ENCODE data around the gene CDC123.

The CDC123 gene, protein sequence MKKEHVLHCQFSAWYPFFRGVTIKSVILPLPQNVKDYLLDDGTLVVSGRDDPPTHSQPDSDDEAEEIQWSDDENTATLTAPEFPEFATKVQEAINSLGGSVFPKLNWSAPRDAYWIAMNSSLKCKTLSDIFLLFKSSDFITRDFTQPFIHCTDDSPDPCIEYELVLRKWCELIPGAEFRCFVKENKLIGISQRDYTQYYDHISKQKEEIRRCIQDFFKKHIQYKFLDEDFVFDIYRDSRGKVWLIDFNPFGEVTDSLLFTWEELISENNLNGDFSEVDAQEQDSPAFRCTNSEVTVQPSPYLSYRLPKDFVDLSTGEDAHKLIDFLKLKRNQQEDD

DNA sequence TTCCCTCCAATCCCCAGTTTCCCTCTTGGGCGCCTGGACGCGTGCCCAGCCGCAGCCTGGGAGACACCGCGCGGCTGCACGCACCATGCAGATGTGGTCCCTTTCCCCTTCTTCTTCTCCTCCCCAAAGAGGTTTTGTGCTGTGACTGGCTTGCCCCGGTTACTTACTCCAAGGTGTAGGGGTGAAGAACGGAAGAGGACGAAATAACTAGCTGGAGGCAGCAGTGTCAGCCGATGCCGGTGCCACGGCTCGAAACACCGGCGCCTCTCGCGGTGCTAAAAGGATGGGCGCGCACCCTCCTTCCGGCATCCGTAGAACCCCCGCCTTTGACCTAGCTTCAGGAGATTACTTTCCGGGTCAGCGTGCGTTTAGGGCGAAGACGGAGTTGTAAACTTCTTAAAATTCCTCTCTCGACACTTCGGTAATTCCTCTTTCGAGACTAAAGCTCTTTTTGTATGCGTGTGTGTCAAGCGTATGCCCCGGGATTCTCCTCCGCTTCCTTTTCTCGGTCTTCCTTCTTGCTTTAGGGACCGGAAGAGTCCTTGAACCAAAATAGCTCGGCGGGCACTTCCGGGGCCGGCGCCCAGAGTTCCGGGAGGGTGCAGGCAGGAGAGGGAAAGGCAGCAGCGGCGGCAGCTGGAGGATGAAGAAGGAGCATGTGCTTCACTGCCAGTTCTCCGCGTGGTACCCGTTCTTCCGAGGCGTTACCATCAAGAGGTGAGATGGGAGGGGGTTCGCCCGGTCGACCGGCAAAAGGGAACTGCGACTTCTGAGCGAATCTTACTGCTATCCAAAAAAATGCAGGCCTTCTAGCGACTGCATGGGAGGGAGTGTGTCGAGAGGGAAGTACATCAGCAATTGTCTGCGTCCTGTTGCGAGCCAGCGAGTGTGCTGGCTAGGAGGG lies at the start of gene CDC123, which contains the start of gene NUDT5:
Gene CDC123 (plus strand): TSS at position 586 of the 904 bp plus-strand sequence. CDS start 58 bp downstream, at position 644.
Gene NUDT5 (minus strand): TSS at position 289 of the 904 bp plus-strand sequence. CDS start 9,600 bp downstream, outside the sequence.
- DNase-seq (ENCODE audit: low read depth): peak; percentile 89
- TF ChIP-seq, protein P1, sequence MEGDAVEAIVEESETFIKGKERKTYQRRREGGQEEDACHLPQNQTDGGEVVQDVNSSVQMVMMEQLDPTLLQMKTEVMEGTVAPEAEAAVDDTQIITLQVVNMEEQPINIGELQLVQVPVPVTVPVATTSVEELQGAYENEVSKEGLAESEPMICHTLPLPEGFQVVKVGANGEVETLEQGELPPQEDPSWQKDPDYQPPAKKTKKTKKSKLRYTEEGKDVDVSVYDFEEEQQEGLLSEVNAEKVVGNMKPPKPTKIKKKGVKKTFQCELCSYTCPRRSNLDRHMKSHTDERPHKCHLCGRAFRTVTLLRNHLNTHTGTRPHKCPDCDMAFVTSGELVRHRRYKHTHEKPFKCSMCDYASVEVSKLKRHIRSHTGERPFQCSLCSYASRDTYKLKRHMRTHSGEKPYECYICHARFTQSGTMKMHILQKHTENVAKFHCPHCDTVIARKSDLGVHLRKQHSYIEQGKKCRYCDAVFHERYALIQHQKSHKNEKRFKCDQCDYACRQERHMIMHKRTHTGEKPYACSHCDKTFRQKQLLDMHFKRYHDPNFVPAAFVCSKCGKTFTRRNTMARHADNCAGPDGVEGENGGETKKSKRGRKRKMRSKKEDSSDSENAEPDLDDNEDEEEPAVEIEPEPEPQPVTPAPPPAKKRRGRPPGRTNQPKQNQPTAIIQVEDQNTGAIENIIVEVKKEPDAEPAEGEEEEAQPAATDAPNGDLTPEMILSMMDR (conservative IDR thresholded peaks at IDR 0.05; ENCODE audit: control insufficient read depth, insufficient read depth, low read depth, low read length): no peak
- H3K4me3 ChIP-seq (ENCODE audit: control insufficient read depth, low read depth, low read length): peak within 1 kb of the TSS; percentile 97

DNA sequence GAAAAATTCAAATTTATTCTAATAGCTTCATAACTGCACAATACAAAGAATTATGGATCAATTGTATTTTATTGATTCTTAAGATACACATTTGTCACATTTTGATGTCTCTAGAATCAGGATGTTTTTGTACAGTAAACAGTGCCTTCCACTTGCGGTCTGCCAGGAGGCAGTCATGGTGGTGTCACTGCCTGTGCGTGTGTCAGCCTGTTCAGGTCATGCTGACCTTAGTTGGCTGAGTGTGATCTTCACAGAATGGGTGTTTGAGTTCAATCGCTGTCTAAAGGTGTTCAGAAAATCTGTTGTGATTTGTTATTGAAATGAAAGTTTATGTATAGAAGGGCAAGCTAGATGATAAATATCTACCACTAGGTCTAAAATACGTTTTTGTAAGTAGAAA lies 45.8 kb upstream of the CDC123 start:
- DNase-seq (ENCODE audit: low read depth): no peak
- H3K4me3 ChIP-seq (ENCODE audit: control insufficient read depth, low read depth, low read length): no peak overlapping the region
- TF ChIP-seq, protein P1 (conservative IDR thresholded peaks at IDR 0.05; ENCODE audit: control insufficient read depth, insufficient read depth, low read depth, low read length): no peak

DNA sequence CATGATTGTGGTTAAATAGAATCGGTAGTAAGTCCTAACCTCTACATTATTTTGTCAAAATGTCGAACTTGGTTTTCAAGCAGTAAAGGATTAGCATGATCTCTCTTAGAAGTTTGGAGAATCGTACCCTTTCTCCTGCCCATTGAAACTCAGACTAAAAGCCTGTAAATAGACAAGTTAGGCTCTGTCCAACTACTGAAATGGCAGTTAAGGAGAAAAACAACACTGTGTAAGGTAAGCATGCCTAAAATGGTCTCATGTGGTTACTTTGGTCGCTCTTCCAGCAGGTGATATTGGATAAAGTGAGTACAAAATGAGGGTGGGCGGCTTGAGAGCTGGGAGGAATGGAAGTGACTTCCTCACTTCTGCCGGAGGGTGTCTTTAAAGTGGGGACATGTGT lies 41.5 kb upstream of the CDC123 start:
- DNase-seq (ENCODE audit: low read depth): no peak
- TF ChIP-seq, protein P1 (conservative IDR thresholded peaks at IDR 0.05; ENCODE audit: control insufficient read depth, insufficient read depth, low read depth, low read length): no peak
- no peak overlapping the region for H3K4me3 ChIP-seq (ENCODE audit: control insufficient read depth, low read depth, low read length)

DNA sequence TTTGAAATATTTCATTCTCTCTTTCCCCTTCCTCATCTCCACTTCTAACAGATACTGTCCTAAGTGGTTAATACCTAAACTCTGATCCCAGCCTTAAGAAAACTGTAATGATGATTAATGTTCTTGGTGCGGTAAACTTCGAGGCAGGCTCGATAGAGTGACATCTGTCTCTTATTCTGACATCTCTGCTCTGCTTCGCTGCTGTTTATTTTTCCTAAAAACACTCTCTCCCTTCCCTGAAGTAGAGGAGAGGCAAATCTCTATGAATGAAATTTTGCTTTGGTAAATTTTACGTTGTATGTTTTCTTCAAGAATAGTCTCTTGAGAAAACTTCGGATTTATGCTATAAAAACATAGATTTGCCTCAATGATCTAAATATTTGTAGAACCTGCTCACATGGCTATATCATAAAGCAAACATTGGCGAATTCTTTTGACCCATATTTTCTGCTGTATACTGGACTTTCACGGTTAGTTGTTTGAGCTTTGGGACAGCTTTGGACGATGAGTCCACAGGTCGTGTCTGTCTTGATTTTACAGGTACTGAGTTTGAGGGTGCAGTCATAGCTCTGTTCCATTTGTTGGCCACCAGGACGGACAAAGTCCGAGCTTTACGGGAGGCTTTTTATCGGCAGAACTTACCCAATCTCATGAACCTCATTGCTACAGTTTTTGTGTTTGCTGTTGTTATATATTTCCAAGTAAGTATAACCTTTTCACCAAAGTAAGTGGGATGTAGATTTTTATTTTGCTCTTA lies 39.4 kb upstream of the CDC123 start:
- H3K4me3 ChIP-seq (ENCODE audit: control insufficient read depth, low read depth, low read length): no peak overlapping the region
- no peak for DNase-seq (ENCODE audit: low read depth)
- TF ChIP-seq, protein P1 (conservative IDR thresholded peaks at IDR 0.05; ENCODE audit: control insufficient read depth, insufficient read depth, low read depth, low read length): no peak

DNA sequence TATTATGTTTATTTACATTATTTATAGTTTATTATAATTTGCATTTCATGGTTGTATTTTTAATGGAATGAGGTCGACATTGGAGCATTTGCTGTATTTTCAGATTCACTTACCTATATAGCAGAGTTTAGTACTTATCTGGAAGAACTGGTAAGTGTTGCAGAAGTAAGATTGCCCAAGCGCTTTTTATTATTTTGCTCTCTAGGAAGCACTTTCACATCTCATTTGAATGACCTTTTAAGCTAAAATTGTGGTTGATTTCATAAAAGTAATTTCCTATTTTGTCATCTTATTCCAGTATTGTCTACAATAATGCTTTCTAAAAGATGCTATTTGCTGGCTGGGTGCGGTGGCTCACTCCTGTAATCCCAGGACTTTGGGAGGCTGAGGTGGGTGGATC lies 37.9 kb upstream of the CDC123 start:
- H3K4me3 ChIP-seq (ENCODE audit: control insufficient read depth, low read depth, low read length): no peak overlapping the region
- no peak for DNase-seq (ENCODE audit: low read depth)
- TF ChIP-seq, protein P1 (conservative IDR thresholded peaks at IDR 0.05; ENCODE audit: control insufficient read depth, insufficient read depth, low read depth, low read length): no peak

DNA sequence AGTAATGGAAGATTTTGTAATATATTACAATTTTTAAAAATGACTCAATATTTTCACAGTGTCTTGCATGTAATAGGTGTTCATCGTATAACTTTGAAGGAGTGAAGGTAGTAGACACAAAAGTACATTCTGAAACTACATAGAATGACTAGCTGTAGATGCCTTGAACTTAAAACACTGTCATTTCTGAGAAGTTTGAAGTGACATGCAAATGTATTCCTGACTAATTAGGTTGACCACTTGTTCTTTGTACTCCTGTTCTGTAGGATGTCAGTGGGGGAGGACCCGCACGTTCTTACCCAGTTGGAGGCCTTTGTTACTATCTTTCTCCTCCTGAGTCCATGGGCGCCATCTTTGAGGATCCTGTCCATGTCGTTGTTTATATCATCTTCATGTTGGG lies 35.3 kb upstream of the CDC123 start:
- TF ChIP-seq, protein P1 (conservative IDR thresholded peaks at IDR 0.05; ENCODE audit: control insufficient read depth, insufficient read depth, low read depth, low read length): no peak
- H3K4me3 ChIP-seq (ENCODE audit: control insufficient read depth, low read depth, low read length): no peak overlapping the region
- DNase-seq (ENCODE audit: low read depth): no peak

Measured in fibroblast of mammary gland (primary cell).